ENCODE results near the gene ABHD12B. TPM values are rescaled to one million over a fixed set of nuclear protein-coding genes. Genes with fewer than 3 reads are reported as not detected.

ABHD12B gene
- total RNA-seq, 2 donors from 2014 or later = not detected

DNA sequence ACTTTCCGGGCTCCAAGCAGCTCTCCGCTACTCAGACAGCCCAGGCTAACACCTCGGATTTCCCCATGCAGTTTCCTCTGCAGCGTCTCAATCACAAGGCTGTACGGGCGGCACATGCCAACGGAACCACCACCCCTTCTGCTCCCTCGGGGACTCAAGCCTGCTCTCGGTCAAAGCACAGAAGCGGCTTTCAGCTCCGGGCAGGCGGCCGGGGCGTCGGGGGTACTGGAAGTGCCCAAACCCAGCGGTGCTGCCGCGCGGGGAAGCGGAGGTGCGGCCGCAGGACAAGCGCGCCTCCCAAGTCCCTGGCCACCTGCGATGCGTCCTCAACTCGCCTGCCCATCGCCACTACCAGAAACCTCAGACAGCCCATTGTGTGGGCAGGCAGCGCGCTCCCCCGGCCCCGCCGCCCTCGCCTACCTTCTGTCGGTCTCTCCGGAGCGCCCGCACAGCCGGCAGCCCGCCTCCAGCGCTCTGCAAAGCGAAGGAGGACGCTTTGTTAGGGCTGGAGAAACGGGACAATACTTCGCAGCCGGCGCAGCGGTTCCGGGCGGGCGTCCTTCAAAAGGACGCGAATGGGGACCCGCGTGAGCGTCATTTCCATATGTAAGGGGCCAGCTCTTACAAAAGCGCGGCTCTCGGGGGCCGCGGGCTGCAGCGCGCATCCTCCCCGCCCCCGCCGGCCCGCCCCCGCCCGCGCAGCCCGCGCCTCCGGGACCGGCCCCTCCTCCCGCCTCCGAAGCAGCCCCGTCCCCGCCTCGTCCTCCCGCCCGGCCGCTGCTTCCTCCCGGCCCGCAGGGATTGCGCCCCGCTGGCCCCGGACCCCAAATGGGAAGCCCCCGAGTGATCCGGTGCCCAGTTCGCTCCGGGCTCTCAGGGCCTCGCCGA, 41.6 kb upstream of the ABHD12B start:
- intact Hi-C loops (cut with DNase I) = no loop called here

DNA sequence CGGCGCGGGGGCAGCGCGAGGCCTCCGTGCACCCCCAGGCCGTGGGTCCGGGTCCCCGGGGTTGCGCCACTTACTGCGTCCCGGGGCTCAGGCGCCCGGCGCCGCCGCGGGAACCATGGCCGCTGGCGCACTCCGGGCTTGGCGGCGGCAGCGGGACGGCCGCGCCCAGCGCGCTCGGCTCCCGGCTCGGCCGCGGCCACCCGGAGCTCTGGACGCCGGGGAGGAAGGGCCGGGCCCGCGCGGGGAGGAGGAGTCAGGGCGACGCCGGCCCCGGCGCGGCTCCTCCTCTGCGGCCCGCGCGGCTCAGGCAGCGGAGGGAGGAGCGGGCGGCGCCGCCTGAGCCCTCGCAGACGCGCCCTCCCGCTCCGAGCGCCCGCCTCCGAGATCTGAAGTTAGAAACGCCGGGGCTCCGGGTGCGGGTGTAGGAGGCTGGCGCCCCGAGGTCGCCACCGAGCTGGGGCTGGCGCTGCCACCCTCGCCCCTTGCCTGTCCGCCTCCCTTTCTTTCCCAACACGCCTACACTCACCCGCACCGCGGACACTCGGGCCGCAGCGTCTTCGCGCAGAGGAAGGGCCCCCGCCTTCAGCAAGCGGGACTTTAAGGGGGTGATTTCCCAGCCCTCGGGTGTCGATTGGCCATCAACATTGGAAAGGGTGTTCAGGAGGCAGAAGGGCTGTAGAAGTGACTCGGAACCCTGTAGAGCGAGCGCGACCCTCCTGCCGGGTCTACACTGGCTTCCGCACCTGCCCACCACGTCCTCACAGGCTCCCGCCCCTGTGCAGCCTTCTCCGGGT, 40.7 kb upstream of the ABHD12B start, which contains the start of gene NIN:
Gene NIN, minus strand, starts transcription at position 231 of the 794 bp plus-strand sequence. CDS start 9,106 bp downstream, outside the sequence.
- WGBS = under 1% methylated on average over 29 of the region's 97 CpGs
- Histone ChIP-seq H3K27me3 (replicated peaks; ENCODE audit: insufficient read depth) (no peaks in the 10 kb centered on the region), H3K9me3 (no peaks in the 10 kb centered on the region), H3K27ac (peak within 1 kb of the TSS; percentile 83 to 87), H3K4me1 (replicated peaks) (no peaks in the 10 kb centered on the region), H3K36me3 (no peaks in the 10 kb centered on the region), H3K4me3 (peak within 1 kb of the TSS; percentile 86 to 87)
- peak; percentile 60 for DNase-seq (ENCODE audit: low spot score)
- TF ChIP-seq POLR2A (IDR thresholded peaks at IDR 0.05) = peak; percentile 53
- no peak for TF ChIP-seq POLR2AphosphoS5 (IDR thresholded peaks at IDR 0.05)
- TF ChIP-seq, protein P1, sequence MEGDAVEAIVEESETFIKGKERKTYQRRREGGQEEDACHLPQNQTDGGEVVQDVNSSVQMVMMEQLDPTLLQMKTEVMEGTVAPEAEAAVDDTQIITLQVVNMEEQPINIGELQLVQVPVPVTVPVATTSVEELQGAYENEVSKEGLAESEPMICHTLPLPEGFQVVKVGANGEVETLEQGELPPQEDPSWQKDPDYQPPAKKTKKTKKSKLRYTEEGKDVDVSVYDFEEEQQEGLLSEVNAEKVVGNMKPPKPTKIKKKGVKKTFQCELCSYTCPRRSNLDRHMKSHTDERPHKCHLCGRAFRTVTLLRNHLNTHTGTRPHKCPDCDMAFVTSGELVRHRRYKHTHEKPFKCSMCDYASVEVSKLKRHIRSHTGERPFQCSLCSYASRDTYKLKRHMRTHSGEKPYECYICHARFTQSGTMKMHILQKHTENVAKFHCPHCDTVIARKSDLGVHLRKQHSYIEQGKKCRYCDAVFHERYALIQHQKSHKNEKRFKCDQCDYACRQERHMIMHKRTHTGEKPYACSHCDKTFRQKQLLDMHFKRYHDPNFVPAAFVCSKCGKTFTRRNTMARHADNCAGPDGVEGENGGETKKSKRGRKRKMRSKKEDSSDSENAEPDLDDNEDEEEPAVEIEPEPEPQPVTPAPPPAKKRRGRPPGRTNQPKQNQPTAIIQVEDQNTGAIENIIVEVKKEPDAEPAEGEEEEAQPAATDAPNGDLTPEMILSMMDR (IDR thresholded peaks at IDR 0.05) = peak in 1 of 4 experiments; percentile 10
- intact Hi-C loops (cut with DNase I) = no loop called here

More for the DNA sequence above, 41.6 kb upstream of the ABHD12B start:
- Histone ChIP-seq H3K4me1 (replicated peaks) (no peaks in the 10 kb centered on the region), H3K27me3 (replicated peaks; ENCODE audit: insufficient read depth) (no peaks in the 10 kb centered on the region), H3K27ac (peak overlapping the region; percentile 83 to 87), H3K9me3 (no peaks in the 10 kb centered on the region), H3K36me3 (no peaks in the 10 kb centered on the region), H3K4me3 (peak overlapping the region; percentile 86 to 87)
- peak; percentile 29 for DNase-seq (ENCODE audit: low spot score)
- TF ChIP-seq POLR2A (IDR thresholded peaks at IDR 0.05) = no peak
- TF ChIP-seq, protein P1 (IDR thresholded peaks at IDR 0.05) = no peak
- no peak for TF ChIP-seq POLR2AphosphoS5 (IDR thresholded peaks at IDR 0.05)
- under 1% methylated on average over 72 of the region's 93 CpGs for WGBS

DNA sequence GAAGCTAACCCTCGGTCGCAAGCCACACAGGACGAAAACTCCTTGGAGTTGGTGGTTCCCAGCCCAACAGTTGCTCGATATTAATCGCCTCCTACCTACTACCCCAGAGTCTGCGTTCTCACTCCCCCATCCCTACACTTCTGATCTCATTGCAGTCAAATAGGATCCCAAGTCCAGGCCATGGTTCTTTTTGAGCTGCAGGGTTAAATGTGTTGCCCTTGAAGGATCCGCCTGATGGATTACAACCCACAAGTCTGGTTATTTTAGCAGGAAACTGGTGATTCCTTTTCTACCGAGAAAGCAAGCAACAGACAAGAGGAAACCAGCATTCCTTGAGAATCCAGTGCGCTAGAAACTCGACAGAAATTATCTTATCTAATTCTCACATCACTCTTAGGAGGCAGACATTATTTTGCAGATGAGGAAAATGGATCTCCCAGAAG, 40.1 kb upstream of the ABHD12B start:
- Histone ChIP-seq H3K27me3 (replicated peaks; ENCODE audit: insufficient read depth) (no peaks in the 10 kb centered on the region), H3K4me3 (peak overlapping the region; percentile 86 to 87), H3K27ac (peak overlapping the region; percentile 83 to 87), H3K4me1 (replicated peaks) (no peaks in the 10 kb centered on the region), H3K36me3 (no peaks in the 10 kb centered on the region), H3K9me3 (no peaks in the 10 kb centered on the region)
- intact Hi-C loops (cut with DNase I) = no loop called here
- TF ChIP-seq POLR2AphosphoS5 (IDR thresholded peaks at IDR 0.05) = no peak
- TF ChIP-seq POLR2A (IDR thresholded peaks at IDR 0.05) = no peak
- TF ChIP-seq, protein P1 (IDR thresholded peaks at IDR 0.05) = no peak
- no peak for DNase-seq (ENCODE audit: low spot score)
- 9% methylated on average over 10 of the region's 10 CpGs for WGBS

DNA sequence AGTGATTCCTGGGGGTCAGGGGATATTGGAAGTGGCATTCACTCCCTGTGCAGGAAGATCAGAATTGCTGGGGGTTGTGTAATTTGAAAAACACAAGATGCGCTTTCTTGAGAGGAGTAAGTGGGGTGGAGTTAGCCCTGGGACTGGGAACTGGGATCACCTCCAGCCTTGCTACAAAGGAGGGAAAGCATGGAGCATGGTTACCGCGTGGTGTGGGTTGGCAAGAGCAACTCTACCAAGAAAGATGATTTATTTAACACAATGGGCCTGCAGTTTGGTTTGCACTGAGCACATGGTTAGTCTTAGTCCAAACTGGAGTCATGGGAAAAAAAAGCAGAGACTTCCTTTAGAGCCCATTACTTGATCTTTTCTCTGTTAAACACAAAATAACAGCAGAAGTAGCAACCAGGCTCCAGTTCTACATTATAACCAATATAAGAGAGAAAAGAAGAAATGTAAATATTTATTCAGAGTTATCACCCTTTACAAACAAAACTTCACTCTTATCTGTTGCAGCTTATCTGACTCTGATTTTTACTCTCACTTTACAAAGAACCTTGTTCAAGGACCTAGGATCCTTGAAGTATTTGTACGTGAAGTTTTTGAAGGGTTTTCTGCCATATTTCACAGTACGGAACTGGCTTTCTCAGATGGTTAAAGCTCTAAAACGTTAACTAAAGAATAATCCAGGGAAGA, 38.8 kb upstream of the ABHD12B start:
- intact Hi-C loops (cut with DNase I) = no loop called here
- no peak for DNase-seq (ENCODE audit: low spot score)
- Histone ChIP-seq H3K9me3 (no peaks in the 10 kb centered on the region), H3K4me1 (replicated peaks) (no peaks in the 10 kb centered on the region), H3K27me3 (replicated peaks; ENCODE audit: insufficient read depth) (no peaks in the 10 kb centered on the region), H3K27ac (no peak overlapping the region), H3K4me3 (no peak overlapping the region), H3K36me3 (no peaks in the 10 kb centered on the region)
- 80% methylated on average over 6 of the region's 6 CpGs for WGBS
- TF ChIP-seq, protein P1 (IDR thresholded peaks at IDR 0.05) = no peak
- TF ChIP-seq POLR2A (IDR thresholded peaks at IDR 0.05) = no peak
- TF ChIP-seq POLR2AphosphoS5 (IDR thresholded peaks at IDR 0.05) = no peak

Measured in prostate gland (tissue), 2 donors.